Ascending aorta (tissue), 2 donors: ENCODE measurements around the gene DAG1. TPM values are rescaled to one million over a fixed set of nuclear protein-coding genes. Genes with fewer than 3 reads are reported as not detected.

Experiments
- DNase-seq, 2 donors: peaks; one replicate each; pipeline ENCODE4 v3.0.0-alpha.2; 2019; ENCODE audit warnings: low spot score in 2 of 2
- H3K27ac ChIP-seq, 2 donors: fragments of 200-600 bp; sonication (generic); one replicate each; pipeline ENCODE4 v1.5.1; 2016 to 2017; ENCODE audit warnings: mild to moderate bottlenecking in 1 of 2
- H3K27me3 ChIP-seq: fragments of 200-600 bp; sonication (generic); one replicate; pipeline ENCODE4 v1.5.1; 2017
- H3K36me3 ChIP-seq, 2 donors: fragments of 200-600 bp; sonication (generic); one replicate each; pipeline ENCODE4 v1.5.1; 2016
- H3K4me1 ChIP-seq, 2 donors: fragments of 200-600 bp; sonication (generic); one replicate each; pipeline ENCODE4 v1.5.1; 2016 to 2017; ENCODE audit warnings: mild to moderate bottlenecking in 1 of 2
- H3K4me3 ChIP-seq, 2 donors: fragments of 200-600 bp; sonication (generic); one replicate each; pipeline ENCODE4 v1.5.1; 2016 to 2017; ENCODE audit warnings: mild to moderate bottlenecking in 1 of 2
- H3K9me3 ChIP-seq, 2 donors: fragments of 200-600 bp; sonication (generic); one replicate each; pipeline ENCODE4 v1.5.1; 2016
- intact Hi-C: fragments of 100-400 bp; cut with DNase I; formaldehyde crosslinking; loops from one replicate; pipeline ENCODE4 v1.15.1; 2023
- total RNA-seq: library from RNA; depleted of rRNA; stranded (reverse); fragments of >200 nt; gene quantifications from one replicate; pipeline ENCODE4 v1.1.0, GENCODE V29; 2016
- TF ChIP-seq, protein P1 (sequence below), 3 experiments: fragments of 200-600 bp in 2 of 3; fragments of 450-650 bp in 1 of 3; sonication (generic) in 2 of 3; IDR thresholded peaks; one replicate each; pipeline ENCODE4 v1.5.1; 2016 to 2019; ENCODE audit warnings: antibody characterized with exemption in 3 of 3, mild to moderate bottlenecking in 1 of 3, moderate library complexity in 1 of 3

DAG1 gene
- total RNA-seq, 1 donor from 2014 or later = 57.9 TPM

DNA sequence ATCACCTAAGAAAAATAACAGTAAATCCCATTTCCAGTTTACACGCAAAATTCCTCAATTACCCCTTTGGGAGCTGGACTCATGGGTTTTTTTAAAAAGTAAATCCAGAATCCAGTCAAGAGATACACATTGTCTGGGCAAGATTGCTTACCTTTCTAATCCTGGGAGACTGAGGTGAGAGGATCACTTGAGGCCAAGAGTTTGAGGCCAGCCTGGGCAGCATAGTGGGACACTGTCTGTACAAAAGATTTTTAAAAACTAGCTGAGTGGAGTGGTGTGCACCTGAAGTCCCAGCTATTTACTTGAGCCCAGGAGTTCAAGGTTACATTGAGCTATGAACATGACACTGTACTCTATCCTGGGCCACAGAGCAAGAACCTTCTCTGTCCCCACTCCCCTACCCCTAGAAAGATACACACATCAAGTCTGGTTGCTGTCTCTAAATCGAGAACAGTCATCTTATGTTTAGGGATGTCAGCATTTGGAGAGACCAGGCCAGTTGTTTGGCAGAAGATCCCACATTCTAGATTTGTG lies 39.0 kb downstream of the DAG1 start:
- H3K4me1 ChIP-seq = peaks cover 0 to 5% of the 10 kb centered on the region in 2 donors

DNA sequence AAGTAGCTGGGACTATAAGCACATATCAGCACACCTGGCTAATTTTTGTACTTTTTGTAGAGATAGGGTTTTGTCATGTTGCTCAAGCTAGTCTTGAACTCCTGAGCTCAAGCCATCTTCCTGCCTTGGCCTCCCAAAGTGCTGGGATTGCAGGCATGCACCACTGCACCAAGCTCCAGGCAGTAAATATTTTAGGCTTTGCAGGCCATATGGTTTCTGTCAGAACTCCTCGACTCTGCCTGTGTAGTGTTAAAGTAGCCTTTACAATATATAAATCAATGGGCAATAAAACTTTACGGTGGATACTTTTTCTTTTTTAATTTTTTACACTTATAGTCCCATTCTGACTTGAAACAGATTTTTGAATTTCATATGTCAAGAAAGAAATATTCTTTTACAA lies 41.6 kb downstream of the DAG1 start:
- intact Hi-C loops = no loop called here
- TF ChIP-seq, protein P1, sequence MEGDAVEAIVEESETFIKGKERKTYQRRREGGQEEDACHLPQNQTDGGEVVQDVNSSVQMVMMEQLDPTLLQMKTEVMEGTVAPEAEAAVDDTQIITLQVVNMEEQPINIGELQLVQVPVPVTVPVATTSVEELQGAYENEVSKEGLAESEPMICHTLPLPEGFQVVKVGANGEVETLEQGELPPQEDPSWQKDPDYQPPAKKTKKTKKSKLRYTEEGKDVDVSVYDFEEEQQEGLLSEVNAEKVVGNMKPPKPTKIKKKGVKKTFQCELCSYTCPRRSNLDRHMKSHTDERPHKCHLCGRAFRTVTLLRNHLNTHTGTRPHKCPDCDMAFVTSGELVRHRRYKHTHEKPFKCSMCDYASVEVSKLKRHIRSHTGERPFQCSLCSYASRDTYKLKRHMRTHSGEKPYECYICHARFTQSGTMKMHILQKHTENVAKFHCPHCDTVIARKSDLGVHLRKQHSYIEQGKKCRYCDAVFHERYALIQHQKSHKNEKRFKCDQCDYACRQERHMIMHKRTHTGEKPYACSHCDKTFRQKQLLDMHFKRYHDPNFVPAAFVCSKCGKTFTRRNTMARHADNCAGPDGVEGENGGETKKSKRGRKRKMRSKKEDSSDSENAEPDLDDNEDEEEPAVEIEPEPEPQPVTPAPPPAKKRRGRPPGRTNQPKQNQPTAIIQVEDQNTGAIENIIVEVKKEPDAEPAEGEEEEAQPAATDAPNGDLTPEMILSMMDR (IDR thresholded peaks at IDR 0.05) = no peak
- Histone ChIP-seq H3K9me3 (no peaks in the 10 kb centered on the region), H3K27me3 (no peaks in the 10 kb centered on the region), H3K4me3 (no peak overlapping the region), H3K27ac (no peak overlapping the region), H3K36me3 (peaks cover 33 to 50% of the 10 kb centered on the region in 2 donors), H3K4me1 (peaks cover 0 to 5% of the 10 kb centered on the region in 2 donors)
- DNase-seq = no peak

More for the DNA sequence above, 39.0 kb downstream of the DAG1 start:
- Histone ChIP-seq H3K36me3 (peaks cover 28 to 36% of the 10 kb centered on the region in 2 donors), H3K9me3 (no peaks in the 10 kb centered on the region), H3K27ac (no peak overlapping the region), H3K27me3 (no peaks in the 10 kb centered on the region), H3K4me3 (no peak overlapping the region)
- intact Hi-C loops = no loop called here
- TF ChIP-seq, protein P1 (IDR thresholded peaks at IDR 0.05) = no peak
- DNase-seq = no peak

DNA sequence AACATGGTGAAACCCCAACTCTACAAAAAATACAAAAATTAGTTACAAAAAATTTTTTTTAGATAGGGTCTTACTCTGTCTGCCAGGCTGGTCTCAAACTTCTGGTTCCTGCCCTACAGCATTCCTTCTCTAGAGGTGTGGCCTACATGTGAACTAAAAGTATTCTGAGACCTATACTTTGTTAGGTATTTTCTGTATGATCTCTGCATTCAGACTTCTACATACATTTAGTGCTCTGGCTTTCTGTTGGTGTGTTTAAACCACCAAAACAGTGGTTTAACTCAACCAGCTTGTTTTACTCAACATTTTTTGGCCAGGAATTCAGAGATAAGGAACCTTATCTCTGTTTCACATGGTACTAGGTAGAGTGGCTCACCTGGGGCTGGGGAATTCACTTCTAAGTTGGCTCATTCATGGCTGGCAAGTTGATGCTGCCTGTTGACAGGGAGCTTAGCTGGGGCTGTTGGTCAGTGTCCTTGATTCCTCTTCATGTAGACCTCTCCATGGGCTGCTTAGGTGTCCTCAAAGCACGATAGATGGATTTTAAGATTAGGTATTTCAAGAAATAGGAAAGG lies 42.8 kb downstream of the DAG1 start:
- no peak overlapping the region for H3K4me3 ChIP-seq
- H3K9me3 ChIP-seq = no peaks in the 10 kb centered on the region
- intact Hi-C loops = no loop called here
- no peaks in the 10 kb centered on the region for H3K4me1 ChIP-seq
- DNase-seq = no peak
- H3K27me3 ChIP-seq = no peaks in the 10 kb centered on the region
- TF ChIP-seq, protein P1 (IDR thresholded peaks at IDR 0.05) = no peak
- H3K36me3 ChIP-seq = peaks cover 41 to 54% of the 10 kb centered on the region in 2 donors
- H3K27ac ChIP-seq = no peak overlapping the region

DNA sequence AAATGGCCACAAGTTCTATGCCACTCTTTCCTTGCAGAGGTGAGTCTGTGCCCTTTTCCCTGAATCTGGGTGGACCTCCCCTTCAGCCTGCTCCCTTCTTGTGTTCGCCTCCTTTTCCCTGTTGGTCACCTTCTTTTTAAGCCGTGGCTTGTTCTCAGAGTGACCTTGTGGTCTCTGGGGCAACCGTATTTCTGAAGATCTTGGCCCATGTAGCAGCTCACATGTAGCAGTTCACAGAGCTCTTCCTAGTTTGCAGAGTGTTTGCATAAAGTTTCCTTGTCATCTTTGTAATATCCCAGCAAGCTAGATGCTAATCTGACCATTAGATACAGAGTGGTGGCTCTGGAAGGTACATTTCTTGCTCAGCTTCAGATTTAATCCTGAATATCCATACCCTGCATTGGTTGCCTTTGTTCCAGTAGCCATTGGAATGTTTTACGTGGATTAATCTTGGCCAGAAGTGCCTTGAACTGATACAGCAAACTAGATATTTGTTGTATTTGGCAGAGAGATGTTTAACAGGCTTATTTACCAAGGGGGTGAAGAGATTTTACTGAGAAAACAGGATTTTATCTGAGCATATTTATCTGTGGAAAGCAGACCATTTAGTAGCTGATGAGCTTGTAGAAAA lies 43.5 kb downstream of the DAG1 start:
- TF ChIP-seq, protein P1 (IDR thresholded peaks at IDR 0.05) = no peak
- Histone ChIP-seq H3K9me3 (no peaks in the 10 kb centered on the region), H3K27me3 (no peaks in the 10 kb centered on the region), H3K4me3 (no peak overlapping the region), H3K27ac (no peak overlapping the region), H3K36me3 (peaks cover 42 to 57% of the 10 kb centered on the region in 2 donors), H3K4me1 (no peaks in the 10 kb centered on the region)
- intact Hi-C loops = no loop called here
- DNase-seq = no peak

DNA sequence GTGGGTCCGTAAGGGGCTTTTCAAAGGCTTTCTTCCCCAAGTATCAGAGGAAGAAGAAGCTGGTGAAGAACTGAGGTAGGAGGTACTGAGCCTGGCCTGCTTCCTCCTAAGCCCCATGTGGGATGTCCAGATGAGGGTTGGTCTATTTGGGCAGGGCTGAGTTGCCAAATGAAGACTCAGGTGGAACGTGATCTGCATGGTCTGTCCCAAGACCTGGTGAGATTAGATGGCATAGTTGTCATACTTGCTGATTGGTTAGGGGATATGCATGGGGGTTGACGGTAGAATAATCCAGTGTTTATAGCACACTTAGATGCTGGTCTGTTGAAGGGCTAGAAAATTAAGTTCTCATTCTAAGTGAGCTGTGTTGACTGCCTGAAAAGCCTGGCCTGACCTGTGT lies 47.9 kb downstream of the DAG1 start:
- Histone ChIP-seq H3K4me3 (no peak overlapping the region), H3K4me1 (peaks cover 0 to 4% of the 10 kb centered on the region in 2 donors), H3K9me3 (no peaks in the 10 kb centered on the region), H3K36me3 (peaks cover 17 to 30% of the 10 kb centered on the region in 2 donors), H3K27ac (no peak overlapping the region), H3K27me3 (no peaks in the 10 kb centered on the region)
- no peak for DNase-seq
- TF ChIP-seq, protein P1 (IDR thresholded peaks at IDR 0.05) = no peak
- intact Hi-C loops = no loop called here
